Neural progenitor cell (in vitro differentiated cells): ENCODE measurements around the gene FAM110A. TPM values are rescaled to one million over a fixed set of nuclear protein-coding genes. Genes with fewer than 3 reads are reported as not detected.

Experiments used
- DNase-seq: peaks from one replicate; pipeline ENCODE4 v3.0.0-alpha.2; 2016; ENCODE audit warnings: low spot score
- H2AFZ ChIP-seq: fragments of 200-600 bp; sonication (generic); replicated peaks from 2 replicates; pipeline ENCODE4 v1.6.1; 2016; ENCODE audit warnings: antibody characterized with exemption
- H3F3A ChIP-seq: fragments of 200-600 bp; sonication (generic); 2 replicates; pipeline ENCODE4 v1.6.1; 2016; ENCODE audit warnings: antibody characterized with exemption, low read depth
- H3K27ac ChIP-seq: fragments of 200-600 bp; sonication (generic); 2 replicates; pipeline ENCODE4 v1.5.1; 2016; ENCODE audit warnings: mild to moderate bottlenecking
- H3K27me3 ChIP-seq: fragments of 200-600 bp; sonication (generic); 2 replicates; pipeline ENCODE4 v1.6.1; 2016; ENCODE audit warnings: mild to moderate bottlenecking, moderate library complexity
- H3K36me3 ChIP-seq: fragments of 200-600 bp; sonication (generic); 2 replicates; pipeline ENCODE4 v1.5.1; 2016
- H3K4me1 ChIP-seq: fragments of 200-600 bp; sonication (generic); 2 replicates; pipeline ENCODE4 v1.6.1; 2016; ENCODE audit warnings: mixed run types
- H3K4me2 ChIP-seq: fragments of 200-600 bp; sonication (generic); 2 replicates; pipeline ENCODE4 v1.6.1; 2016
- H3K4me3 ChIP-seq: fragments of 200-600 bp; sonication (generic); 2 replicates; pipeline ENCODE4 v1.5.1; 2016
- H3K79me2 ChIP-seq: fragments of 200-600 bp; sonication (generic); 2 replicates; pipeline ENCODE4 v1.6.1; 2016; ENCODE audit warnings: low read depth
- H3K9ac ChIP-seq: fragments of 200-600 bp; sonication (generic); 2 replicates; pipeline ENCODE4 v1.6.1; 2016
- H3K9me3 ChIP-seq: fragments of 200-600 bp; sonication (generic); 2 replicates; pipeline ENCODE4 v1.5.1; 2016; ENCODE audit warnings: low read depth
- H4K20me1 ChIP-seq: fragments of 200-600 bp; sonication (generic); 2 replicates; pipeline ENCODE4 v1.6.1; 2016; ENCODE audit warnings: low read depth
- H3K27ac Mint-ChIP-seq: 3 replicates; pipeline ENCODE4 v1.8.0; 2021; ENCODE audit warnings: mixed read lengths
- H3K27me3 Mint-ChIP-seq: 2 replicates; pipeline ENCODE4 v1.8.0; 2022; ENCODE audit warnings: low read depth, mild to moderate bottlenecking, inconsistent platforms, moderate library complexity, mixed read lengths; ENCODE audit not compliant: insufficient read depth
- H3K36me3 Mint-ChIP-seq: 3 replicates; pipeline ENCODE4 v1.8.0; 2021; ENCODE audit warnings: mixed read lengths
- H3K4me1 Mint-ChIP-seq: 3 replicates; pipeline ENCODE4 v1.8.0; 2021; ENCODE audit warnings: mixed read lengths
- H3K4me3 Mint-ChIP-seq: 3 replicates; pipeline ENCODE4 v1.8.0; 2021; ENCODE audit warnings: mild to moderate bottlenecking, moderate library complexity, mixed read lengths
- H3K9me3 Mint-ChIP-seq: 3 replicates; pipeline ENCODE4 v1.8.0; 2020; ENCODE audit warnings: mixed read lengths
- CTCF ChIP-seq: fragments of 200-600 bp; sonication (generic); IDR thresholded peaks from 2 replicates; pipeline ENCODE4 v1.5.1; 2017; ENCODE audit warnings: antibody characterized with exemption, mild to moderate bottlenecking
- EZH2 ChIP-seq: fragments of 200-600 bp; sonication (generic); IDR thresholded peaks from 2 replicates; pipeline ENCODE4 v1.6.1; 2017; ENCODE audit warnings: antibody characterized with exemption, mild to moderate bottlenecking, moderate library complexity
- EZH2phosphoT487 ChIP-seq: fragments of 200-600 bp; sonication (generic); IDR thresholded peaks from 2 replicates; pipeline ENCODE4 v1.6.1; 2017; ENCODE audit warnings: antibody characterized with exemption
- total RNA-seq: library from RNA; depleted of rRNA; stranded (reverse); fragments of >200 nt; gene quantifications from 2 replicates; pipeline ENCODE4 v1.2.3, GENCODE V29; 2015; ENCODE audit warnings: low replicate concordance

The FAM110A gene
- total RNA-seq, 1 donor from 2014 or later = 2.9 TPM

- no peak for DNase-seq
- Histone ChIP-seq H4K20me1 (peaks cover 12% of the 10 kb centered on the region), H3K4me1 (peaks cover 3% of the 10 kb centered on the region), H2AFZ (no peak overlapping the region), H3K36me3 (no peaks in the 10 kb centered on the region), H3K79me2 (no peaks in the 10 kb centered on the region), H3K27ac (no peak overlapping the region), H3K9me3 (no peaks in the 10 kb centered on the region), H3F3A (no peaks in the 10 kb centered on the region), H3K27me3 (peaks cover 19% of the 10 kb centered on the region), H3K9ac (no peak overlapping the region), H3K4me2 (no peak overlapping the region), H3K4me3 (no peak overlapping the region)
- H3K27ac Mint-ChIP-seq = no peak overlapping the region
- H3K9me3 Mint-ChIP-seq = no peaks in the 10 kb centered on the region
- H3K4me1 Mint-ChIP-seq = peaks cover 23% of the 10 kb centered on the region
- no peaks in the 10 kb centered on the region for H3K36me3 Mint-ChIP-seq
- no peak for TF ChIP-seq CTCF
- H3K4me3 Mint-ChIP-seq = no peak overlapping the region
- peaks cover 11% of the 10 kb centered on the region for H3K27me3 Mint-ChIP-seq
These were observed 54.5 kb downstream of the FAM110A start for GRCh38 chr20:888057-888456.

- Mint-ChIP-seq H3K27me3 (peaks cover 6% of the 10 kb centered on the region), H3K4me1 (peaks cover 23% of the 10 kb centered on the region), H3K9me3 (no peaks in the 10 kb centered on the region), H3K27ac (no peak overlapping the region), H3K4me3 (no peak overlapping the region), H3K36me3 (no peaks in the 10 kb centered on the region)
- no peak overlapping the region for H3K9ac ChIP-seq
- peaks cover 3% of the 10 kb centered on the region for H3K4me1 ChIP-seq
- H3K4me3 ChIP-seq = no peak overlapping the region
- no peak for DNase-seq
- no peaks in the 10 kb centered on the region for H3K36me3 ChIP-seq
- no peak overlapping the region for H3K4me2 ChIP-seq
- TF ChIP-seq EZH2 = no peak
- TF ChIP-seq CTCF = no peak
- no peak for TF ChIP-seq EZH2phosphoT487
- no peaks in the 10 kb centered on the region for H3F3A ChIP-seq
- H3K27ac ChIP-seq = no peak overlapping the region
- H3K79me2 ChIP-seq = no peaks in the 10 kb centered on the region
- H4K20me1 ChIP-seq = peaks cover 12% of the 10 kb centered on the region
- H2AFZ ChIP-seq = no peak overlapping the region
- H3K27me3 ChIP-seq = peaks cover 19% of the 10 kb centered on the region
- H3K9me3 ChIP-seq = no peaks in the 10 kb centered on the region
These were observed 55.6 kb downstream of the FAM110A start for GRCh38 chr20:889106-889505.

GRCh38 chr20:889932-890463, 56.5 kb downstream of the FAM110A start:
- no peak overlapping the region for H3K4me3 Mint-ChIP-seq
- no peak overlapping the region for H3K9ac ChIP-seq

More at GRCh38 chr20:889932-890463, 56.5 kb downstream of the FAM110A start:
- Histone ChIP-seq H3K4me2 (no peak overlapping the region), H3F3A (no peaks in the 10 kb centered on the region), H3K4me1 (peaks cover 3% of the 10 kb centered on the region), H3K36me3 (no peaks in the 10 kb centered on the region), H2AFZ (no peak overlapping the region), H3K27ac (no peak overlapping the region), H3K27me3 (peaks cover 19% of the 10 kb centered on the region), H3K4me3 (no peak overlapping the region), H4K20me1 (peaks cover 6% of the 10 kb centered on the region), H3K9me3 (no peaks in the 10 kb centered on the region), H3K79me2 (no peaks in the 10 kb centered on the region)
- Mint-ChIP-seq H3K27me3 (peaks cover 6% of the 10 kb centered on the region), H3K36me3 (no peaks in the 10 kb centered on the region), H3K9me3 (no peaks in the 10 kb centered on the region), H3K4me1 (peaks cover 23% of the 10 kb centered on the region), H3K27ac (no peak overlapping the region)
- no peak for TF ChIP-seq EZH2phosphoT487
- TF ChIP-seq EZH2 = no peak
- no peak for TF ChIP-seq CTCF
- no peak for DNase-seq
